Measurements from ENCODE around the gene PGR. TPM values are rescaled to one million over a fixed set of nuclear protein-coding genes. Genes with fewer than 3 reads are reported as not detected.
"Not testable (repeated sequence)": the region's sequence is repeated elsewhere in the genome, so short reads cannot be mapped to it uniquely, and the experiment has no call there.

PGR gene
- total RNA-seq, 3 donors from 2014 or later (not counting 1 experiment from before 2014, with no cell fraction given), result not detected

GRCh38 chr11:101014600-101015285, 114.9 kb downstream of the PGR start:
- no peak overlapping the region for H3K4me3 ChIP-seq (ENCODE audit: low read length)
- H3K4me1 Mint-ChIP-seq, result no peaks in the 10 kb centered on the region
- H3K4me3 Mint-ChIP-seq, result no peak overlapping the region
- intact Hi-C loops (cut with micrococcal nuclease), result no loop called here
- H3K9me3 Mint-ChIP-seq, result peaks cover 3 to 8% of the 10 kb centered on the region in 2 donors
- ATAC-seq (no peak), DNase-seq (no peak)
- H3K9me3 ChIP-seq (ENCODE audit: control insufficient read depth, insufficient read depth, low read length), result peaks cover 4% of the 10 kb centered on the region
- H3K36me3 Mint-ChIP-seq, result no peaks in the 10 kb centered on the region
- H3K27me3 Mint-ChIP-seq (ENCODE audit: low read depth in 2 of 2), result no peaks in the 10 kb centered on the region
- H3K27ac ChIP-seq (ENCODE audit: low read length), result no peak overlapping the region
- TF ChIP-seq CTCF (IDR thresholded peaks at IDR 0.05), result no peak
- no peak overlapping the region for H3K27ac Mint-ChIP-seq
- H3K4me1 ChIP-seq (ENCODE audit: control insufficient read depth, insufficient read depth, low read length), result no peaks in the 10 kb centered on the region
- H3K36me3 ChIP-seq (ENCODE audit: control insufficient read depth, insufficient read depth, low read length), result no peaks in the 10 kb centered on the region
- no peaks in the 10 kb centered on the region for H3K27me3 ChIP-seq (ENCODE audit: control insufficient read depth, insufficient read depth, low read length)

GRCh38 chr11:101013702-101014101, 115.9 kb downstream of the PGR start:
- H3K27ac ChIP-seq (ENCODE audit: low read length); ATAC-seq; H3K27ac Mint-ChIP-seq; H3K9me3 Mint-ChIP-seq; H3K4me1 ChIP-seq (ENCODE audit: control insufficient read depth, insufficient read depth, low read length); intact Hi-C loops (cut with micrococcal nuclease); H3K36me3 ChIP-seq (ENCODE audit: control insufficient read depth, insufficient read depth, low read length); H3K36me3 Mint-ChIP-seq; H3K9me3 ChIP-seq (ENCODE audit: control insufficient read depth, insufficient read depth, low read length); H3K4me1 Mint-ChIP-seq; H3K4me3 ChIP-seq (ENCODE audit: low read length); H3K27me3 Mint-ChIP-seq (ENCODE audit: low read depth in 2 of 2); DNase-seq; H3K4me3 Mint-ChIP-seq; H3K27me3 ChIP-seq (ENCODE audit: control insufficient read depth, insufficient read depth, low read length): not testable (repeated sequence)

GRCh38 chr11:101011881-101012280, 117.7 kb downstream of the PGR start:
- no peaks in the 10 kb centered on the region for H3K27me3 ChIP-seq (ENCODE audit: control insufficient read depth, insufficient read depth, low read length)
- Mint-ChIP-seq H3K9me3 (peaks cover 3 to 8% of the 10 kb centered on the region in 2 donors), H3K27me3 (ENCODE audit: low read depth in 2 of 2) (no peaks in the 10 kb centered on the region), H3K4me3 (no peak overlapping the region), H3K4me1 (no peaks in the 10 kb centered on the region), H3K27ac (no peak overlapping the region), H3K36me3 (no peaks in the 10 kb centered on the region)
- DNase-seq, result no peak
- 89% methylated on average over 5 of the region's 5 CpGs for WGBS (ENCODE audit: insufficient coverage)
- TF ChIP-seq CTCF (IDR thresholded peaks at IDR 0.05), result no peak
- H3K27ac ChIP-seq (ENCODE audit: low read length), result no peak overlapping the region
- H3K9me3 ChIP-seq (ENCODE audit: control insufficient read depth, insufficient read depth, low read length), result no peaks in the 10 kb centered on the region
- no peaks in the 10 kb centered on the region for H3K36me3 ChIP-seq (ENCODE audit: control insufficient read depth, insufficient read depth, low read length)
- ATAC-seq, result no peak
- no peaks in the 10 kb centered on the region for H3K4me1 ChIP-seq (ENCODE audit: control insufficient read depth, insufficient read depth, low read length)
- intact Hi-C loops (cut with micrococcal nuclease), result no loop called here
- H3K4me3 ChIP-seq (ENCODE audit: low read length), result no peak overlapping the region

GRCh38 chr11:101010899-101011298, 118.7 kb downstream of the PGR start:
- peaks cover 3 to 8% of the 10 kb centered on the region in 2 donors for H3K9me3 Mint-ChIP-seq
- no peaks in the 10 kb centered on the region for H3K36me3 Mint-ChIP-seq
- no peak overlapping the region for H3K4me3 Mint-ChIP-seq
- ATAC-seq, result no peak
- Histone ChIP-seq H3K27ac (ENCODE audit: low read length) (no peak overlapping the region), H3K4me1 (ENCODE audit: control insufficient read depth, insufficient read depth, low read length) (no peaks in the 10 kb centered on the region), H3K27me3 (ENCODE audit: control insufficient read depth, insufficient read depth, low read length) (no peaks in the 10 kb centered on the region), H3K9me3 (ENCODE audit: control insufficient read depth, insufficient read depth, low read length) (no peaks in the 10 kb centered on the region), H3K4me3 (ENCODE audit: low read length) (no peak overlapping the region), H3K36me3 (ENCODE audit: control insufficient read depth, insufficient read depth, low read length) (no peaks in the 10 kb centered on the region)
- no peaks in the 10 kb centered on the region for H3K4me1 Mint-ChIP-seq
- intact Hi-C loops (cut with micrococcal nuclease), result no loop called here
- H3K27ac Mint-ChIP-seq, result no peak overlapping the region
- no peak for DNase-seq
- 84% methylated on average over 3 of the region's 5 CpGs for WGBS (ENCODE audit: insufficient coverage)
- H3K27me3 Mint-ChIP-seq (ENCODE audit: low read depth in 2 of 2), result no peaks in the 10 kb centered on the region
- TF ChIP-seq CTCF (IDR thresholded peaks at IDR 0.05), result no peak
